Measurements from ENCODE around the gene TRIM40.

DNA sequence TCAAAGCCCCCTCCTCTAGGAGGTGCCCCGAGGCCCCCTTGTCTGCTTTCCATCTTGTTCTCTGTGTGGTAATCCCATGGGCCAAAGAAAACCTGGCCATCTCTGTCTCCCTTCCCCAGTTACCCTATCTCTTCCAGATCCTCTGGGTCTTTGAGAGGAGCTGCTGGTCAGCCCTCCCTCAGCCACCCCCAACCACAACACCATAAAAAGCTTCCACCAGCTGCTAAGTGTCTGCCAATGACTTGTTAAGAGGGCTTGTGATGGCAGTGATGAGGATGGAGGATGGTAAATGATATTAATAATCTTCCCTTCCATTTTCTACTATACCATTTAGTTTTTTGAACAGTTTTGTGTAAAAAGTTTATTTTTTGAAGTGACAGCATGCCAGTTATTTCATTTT, 60.0 kb downstream of the TRIM40 start:
- TF ChIP-seq POLR2A (IDR thresholded peaks at IDR 0.05) (no peak), CTCF (IDR thresholded peaks at IDR 0.05) (no peak)
